Measurements from ENCODE around the gene LRRC49.

LRRC49 gene

DNA sequence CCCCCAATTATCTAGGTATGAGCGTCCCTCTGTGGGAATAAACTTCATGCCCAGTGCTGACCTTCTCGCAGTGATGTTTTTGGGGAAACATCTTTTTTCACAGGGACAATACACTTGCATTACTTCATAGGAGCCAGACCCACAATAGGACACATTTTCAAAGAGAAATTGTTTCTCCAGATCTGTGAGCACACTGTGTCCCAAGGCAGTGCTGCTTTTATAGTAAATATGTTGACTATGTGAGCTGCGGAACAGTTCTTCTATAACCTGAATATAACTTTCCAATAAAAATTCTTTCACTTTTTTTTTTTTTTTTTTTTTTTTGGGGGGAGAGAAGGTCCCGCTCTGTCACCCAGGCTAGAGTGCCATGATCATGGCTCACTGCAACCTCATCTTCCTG, 205.3 kb downstream of the LRRC49 start:
- DNase-seq = no peak

DNA sequence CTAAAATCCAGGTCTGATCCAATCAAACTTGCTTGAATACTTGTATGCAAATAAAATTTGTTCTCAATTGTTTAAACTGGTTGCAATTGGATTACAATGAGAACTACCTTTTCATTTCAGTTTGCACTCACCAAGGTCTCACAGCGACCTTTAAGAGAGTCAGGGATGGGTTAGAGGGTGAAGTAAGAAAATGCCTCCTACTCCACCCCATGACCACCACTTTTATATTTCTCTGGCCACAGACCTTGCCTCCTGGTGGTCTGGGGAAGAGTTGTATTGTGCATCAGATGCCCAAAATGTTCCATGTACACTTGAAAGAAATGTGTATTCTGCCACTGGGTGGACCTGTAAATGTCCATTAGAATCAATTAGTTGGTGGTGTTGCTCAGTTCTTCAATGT, 206.3 kb downstream of the LRRC49 start:
- DNase-seq = no peak

All from stimulated activated naive CD4-positive, alpha-beta T cell treated with Interleukin-2 at 50 U/mL for 16 hours (primary cell).